8988T (cell line): ENCODE results near the gene ASB17.
"Not testable (repeated sequence)": the region's sequence is repeated elsewhere in the genome, so short reads cannot be mapped to it uniquely, and the experiment has no call there.

Source experiments
- DNase-seq: peaks from one replicate; pipeline ENCODE4 v3.0.0; 2011

Gene ASB17, protein sequence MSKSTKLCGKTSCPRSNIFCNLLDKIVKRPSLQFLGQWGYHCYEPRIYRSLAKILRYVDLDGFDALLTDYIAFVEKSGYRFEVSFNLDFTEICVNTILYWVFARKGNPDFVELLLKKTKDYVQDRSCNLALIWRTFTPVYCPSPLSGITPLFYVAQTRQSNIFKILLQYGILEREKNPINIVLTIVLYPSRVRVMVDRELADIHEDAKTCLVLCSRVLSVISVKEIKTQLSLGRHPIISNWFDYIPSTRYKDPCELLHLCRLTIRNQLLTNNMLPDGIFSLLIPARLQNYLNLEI

DNA sequence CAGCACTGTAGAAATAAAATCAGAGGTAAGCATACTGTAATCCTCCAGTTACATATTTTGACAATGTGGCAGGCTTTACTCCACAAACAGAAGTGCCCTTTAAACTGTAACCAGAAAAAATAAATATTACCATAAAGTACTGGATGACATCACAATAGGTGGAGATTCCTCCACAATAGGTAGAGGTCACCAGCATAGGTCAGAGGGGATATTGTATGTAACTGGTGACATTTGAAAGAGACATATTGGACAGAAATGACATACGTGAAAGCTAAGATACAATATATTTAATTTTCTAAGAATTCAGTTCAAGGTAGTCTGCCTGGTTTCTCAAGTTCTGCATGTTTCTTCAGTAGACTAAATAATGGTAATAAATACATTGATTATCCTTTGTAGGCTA lies at the start of gene ASB17:
ASB17 (minus strand) TSS at position 101 of the 400 bp plus-strand sequence. CDS start 113 bp downstream, outside the sequence.
- no peak for DNase-seq

DNA sequence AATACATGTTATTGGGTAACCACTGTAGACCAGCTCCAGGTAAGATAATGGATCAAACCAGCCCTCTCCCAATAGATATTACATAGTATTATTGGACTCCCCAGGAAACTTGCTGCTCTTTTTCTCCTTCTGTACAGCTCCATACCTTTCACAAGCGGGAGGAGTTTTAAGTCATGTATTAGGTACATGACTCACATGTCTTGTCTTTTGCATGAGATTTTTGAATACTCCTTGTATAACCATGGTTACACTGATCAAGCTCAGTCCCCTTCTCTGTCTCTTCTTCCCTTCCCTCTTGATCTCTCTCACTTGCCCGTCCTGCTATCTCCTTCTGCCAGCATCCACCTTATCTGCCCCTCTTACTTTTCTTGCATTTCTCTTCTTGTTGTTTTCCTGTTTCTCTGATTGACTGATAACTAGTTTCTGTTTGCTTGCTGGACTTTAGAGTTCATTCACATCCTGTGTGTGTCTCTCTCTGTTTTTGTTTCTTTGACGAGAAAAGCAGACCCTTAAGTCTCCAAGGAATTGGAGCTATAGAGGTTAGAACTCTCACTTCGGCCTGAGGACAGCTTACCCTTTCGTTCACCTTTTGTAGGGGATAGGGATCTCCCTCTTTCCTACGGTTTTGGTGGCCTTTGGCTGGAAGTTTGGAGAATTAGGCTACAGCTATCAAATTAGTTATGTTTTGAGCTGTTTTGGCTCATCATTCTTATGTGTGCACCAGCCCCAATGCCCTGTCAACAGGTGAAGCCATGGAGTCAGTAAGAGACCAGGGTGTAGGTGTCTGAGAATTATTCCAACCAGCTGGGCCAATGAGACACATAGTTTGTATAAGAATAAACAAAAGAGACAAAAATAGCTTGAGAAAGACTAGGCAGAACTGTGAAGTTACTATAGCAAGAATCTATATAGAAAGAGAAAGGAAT lies 49.0 kb upstream of the ASB17 start:
- DNase-seq = no peak

DNA sequence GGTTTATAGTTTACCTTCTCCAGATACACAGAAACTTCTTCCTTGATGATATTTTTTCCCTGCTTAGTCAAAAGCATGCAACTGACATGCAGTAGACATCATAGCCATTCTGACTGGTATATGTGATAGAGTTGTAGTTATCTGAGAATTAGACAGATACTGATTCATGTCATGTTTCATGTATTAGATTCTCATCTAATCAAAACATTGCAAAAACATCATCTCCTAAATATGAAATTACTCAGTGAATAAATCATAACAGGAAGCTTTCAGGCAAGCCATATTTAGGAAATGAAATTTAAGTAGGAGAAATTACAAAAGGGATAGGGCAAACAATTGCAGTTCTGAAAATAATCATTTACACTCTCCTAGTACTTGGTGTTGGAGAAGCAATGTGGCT lies 38.4 kb upstream of the ASB17 start:
- DNase-seq = no peak

DNA sequence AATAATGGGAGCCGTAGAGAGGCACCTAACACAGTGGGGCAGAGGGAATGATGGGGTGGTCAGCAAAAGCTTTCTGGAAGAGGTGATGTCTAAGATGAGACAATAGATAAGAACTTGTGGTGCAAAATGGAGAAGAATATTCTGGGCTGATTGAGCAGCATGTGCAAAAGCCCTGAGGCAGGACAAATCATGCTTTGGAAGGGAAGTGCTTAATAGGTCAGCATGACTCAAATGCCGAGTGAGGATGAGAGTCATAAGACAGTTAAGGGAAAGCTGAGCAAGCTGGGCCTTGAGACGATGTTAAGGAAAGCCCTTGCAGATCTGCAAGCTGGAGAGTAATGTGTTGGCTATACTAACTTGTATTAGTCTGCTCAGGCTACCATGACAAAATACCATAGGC lies 37.3 kb upstream of the ASB17 start:
- no peak for DNase-seq

DNA sequence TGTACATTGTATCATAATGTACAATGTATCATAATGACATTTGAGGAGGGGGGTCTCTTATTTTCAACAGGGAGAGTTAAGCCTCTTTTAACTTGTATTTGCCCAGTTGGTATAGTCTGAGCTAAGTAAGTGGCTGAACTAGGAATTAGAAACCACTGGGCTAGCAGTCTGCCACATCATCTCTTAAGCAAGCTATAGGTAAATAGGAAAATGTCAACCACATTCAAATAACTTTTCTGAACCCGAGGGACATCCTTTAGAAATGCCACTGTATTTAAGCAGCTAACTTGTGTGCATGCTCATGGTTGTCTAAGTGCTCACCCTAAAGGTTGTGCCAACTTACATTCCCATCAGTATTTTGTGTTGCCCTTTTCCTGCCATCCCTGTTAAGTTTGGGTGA lies 35.5 kb upstream of the ASB17 start:
- no peak for DNase-seq

DNA sequence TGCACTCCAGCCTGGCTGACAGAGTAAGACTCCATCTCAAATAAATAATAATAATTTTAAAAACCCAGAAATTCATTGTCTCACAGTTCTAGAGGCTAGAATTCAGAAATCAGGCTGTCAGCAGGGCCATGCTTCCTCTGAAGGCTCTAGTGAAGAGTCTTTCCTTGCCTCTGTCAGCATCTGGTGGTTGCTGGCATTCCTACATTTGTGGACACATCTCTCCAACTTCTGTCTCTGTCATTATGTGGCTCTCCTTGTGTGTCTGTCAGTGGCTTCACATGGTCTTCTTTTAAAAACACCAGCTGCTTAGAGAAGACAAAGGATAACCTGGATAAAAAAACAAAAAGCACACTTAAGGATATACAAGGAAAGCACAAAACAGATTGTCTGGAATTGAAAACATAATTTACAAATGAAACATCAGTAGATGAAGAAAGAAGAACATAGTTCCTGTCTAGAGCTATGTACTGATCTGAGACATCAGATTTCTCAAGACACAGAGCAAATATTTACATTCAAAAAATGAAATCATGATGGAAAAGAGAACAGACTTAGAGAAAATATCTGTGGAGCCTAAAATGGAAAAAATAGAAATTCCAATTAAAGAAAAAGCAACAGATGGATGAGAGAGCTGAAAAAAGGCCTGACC lies 32.7 kb upstream of the ASB17 start:
- no peak for DNase-seq

DNA sequence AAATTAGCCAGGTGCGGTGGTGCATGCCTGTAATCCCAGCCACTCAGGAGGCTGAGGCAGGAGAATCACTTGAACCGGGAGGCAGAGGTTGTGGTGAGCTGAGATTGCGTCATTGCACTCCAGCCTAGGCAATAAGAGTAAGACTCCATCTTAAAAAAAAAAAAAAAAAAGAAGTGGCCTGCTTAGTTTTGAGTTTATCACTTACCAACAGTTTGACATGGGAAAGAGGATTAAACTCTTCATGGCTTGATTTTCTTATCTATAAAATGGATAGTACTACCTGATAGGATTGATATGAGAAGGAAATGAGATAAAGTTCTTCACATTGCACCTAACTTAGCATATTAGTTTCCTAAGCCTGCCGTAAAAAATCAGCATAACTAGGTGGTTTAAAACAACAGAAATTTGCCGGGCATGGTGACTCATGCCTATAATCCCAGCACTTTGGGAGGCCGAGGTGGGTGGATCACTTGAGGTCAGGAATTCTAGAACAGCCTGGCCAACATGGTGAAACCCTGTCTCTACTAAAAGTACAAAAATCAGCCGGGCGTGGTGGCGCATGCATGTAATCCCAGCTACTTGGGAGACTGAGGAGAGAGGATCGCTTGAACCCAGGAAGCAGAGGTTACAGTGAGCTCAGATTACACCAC lies 32.0 kb upstream of the ASB17 start:
- not testable (repeated sequence) for DNase-seq

DNA sequence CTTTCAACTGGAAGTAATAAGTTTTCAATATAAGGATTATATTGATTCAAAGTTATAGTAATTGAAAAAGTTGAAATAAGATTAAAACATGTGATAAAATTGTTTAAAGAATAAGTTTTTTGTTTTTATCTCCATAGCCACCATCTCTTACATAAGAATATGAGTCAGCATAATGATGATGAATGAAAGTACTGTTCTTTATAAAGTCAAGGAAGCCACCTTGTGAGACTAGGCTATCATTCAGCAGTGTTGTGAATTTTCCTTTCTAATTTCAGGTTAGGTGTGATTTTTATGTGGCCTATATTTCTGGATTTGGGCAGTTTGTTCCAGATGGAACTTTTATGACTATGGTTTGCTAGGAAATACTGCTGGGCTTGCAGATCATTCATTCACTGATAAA lies 22.4 kb upstream of the ASB17 start:
- no peak for DNase-seq

DNA sequence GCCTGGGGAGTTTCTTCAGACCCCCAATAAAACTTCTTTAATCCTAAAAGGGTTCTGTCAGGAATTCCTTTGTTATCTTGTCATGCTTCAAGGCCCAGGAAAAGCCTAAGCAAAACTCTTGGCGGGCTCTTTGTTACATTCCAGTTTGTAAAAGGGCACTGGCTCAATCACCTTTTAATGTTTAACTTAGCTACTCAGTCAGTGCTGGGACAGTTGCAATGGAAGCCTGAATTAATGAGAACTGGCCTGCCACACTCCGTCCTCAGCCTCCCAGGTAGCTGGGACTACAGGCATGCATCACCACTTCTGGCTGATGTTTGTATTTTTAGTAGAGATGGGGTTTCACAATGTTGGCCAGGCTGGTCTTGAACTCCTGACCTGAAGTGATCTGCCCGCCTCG lies 21.3 kb upstream of the ASB17 start:
- no peak for DNase-seq

DNA sequence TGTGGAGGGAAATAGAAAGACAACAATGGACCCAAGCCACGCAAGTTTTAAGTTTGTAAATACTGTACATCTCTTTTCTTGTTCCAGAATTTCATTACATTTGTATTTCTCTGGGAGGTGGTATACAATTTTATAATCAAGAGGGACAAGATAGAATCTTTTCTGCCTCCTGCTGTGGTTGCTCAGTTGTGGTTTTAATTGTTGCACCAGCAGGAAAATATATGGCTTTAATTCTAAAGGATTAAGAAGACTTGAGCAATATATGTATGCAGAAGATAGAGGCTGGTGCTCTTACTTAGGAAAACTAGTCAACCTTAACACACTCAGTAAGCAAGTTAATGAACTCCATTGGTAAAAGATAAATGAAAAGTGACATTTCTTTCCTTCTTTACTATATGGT lies 19.8 kb upstream of the ASB17 start:
- DNase-seq = no peak

DNA sequence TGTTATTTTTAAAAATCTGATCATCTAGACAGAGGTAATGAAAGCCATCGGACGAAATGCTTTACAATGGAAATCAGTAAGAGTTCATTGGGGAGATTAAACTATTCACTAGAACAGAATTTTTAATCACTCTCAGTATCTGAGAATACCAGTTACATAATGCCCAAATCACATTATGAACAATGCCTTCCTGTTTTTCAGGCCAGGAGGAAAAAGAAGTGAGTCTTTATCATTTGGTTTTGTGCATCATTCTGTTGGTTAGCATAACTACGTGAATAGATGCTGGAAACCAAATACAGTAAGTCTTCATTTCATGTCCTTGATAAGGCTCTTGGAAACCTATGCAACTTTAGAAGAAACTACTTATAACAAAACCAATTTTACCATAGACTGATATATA lies 18.0 kb upstream of the ASB17 start:
- no peak for DNase-seq

DNA sequence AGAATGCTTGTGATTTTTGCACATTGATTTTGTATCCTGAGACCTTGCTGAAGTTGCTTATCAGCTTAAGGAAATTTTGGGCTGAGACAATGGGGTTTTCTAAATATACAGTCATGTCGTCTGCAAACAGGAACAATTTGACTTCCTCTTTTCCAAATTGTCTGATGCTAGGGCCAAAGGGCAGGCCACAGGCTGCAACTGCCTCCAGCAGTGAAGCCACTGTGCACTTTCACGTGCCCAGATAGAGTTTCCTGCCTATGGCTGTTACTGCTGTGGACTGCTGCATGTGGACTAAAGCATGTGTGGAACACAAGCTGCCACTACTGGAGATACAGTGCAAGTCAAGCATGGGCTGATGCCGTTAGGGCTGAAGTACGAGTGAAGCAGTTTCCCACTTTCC lies 10.8 kb upstream of the ASB17 start:
- not testable (repeated sequence) for DNase-seq

DNA sequence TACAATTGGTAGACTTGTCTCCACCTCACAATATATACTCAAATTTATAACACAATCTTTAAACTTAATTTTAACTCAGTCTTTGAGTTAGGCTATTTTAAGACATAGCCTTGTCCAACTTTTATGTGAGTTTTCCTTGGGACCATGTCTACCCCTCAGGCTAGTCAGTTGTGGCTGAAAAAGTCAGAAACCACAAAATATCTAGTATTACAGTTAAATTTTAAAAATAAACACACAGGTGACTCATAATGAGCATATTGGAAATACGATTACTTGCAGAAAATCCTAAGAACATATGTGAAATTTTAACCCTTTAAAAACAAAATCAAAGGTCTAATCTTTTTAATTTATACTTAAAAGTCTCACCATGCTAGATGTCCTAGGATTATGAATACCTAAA lies 4.8 kb upstream of the ASB17 start:
- no peak for DNase-seq

DNA sequence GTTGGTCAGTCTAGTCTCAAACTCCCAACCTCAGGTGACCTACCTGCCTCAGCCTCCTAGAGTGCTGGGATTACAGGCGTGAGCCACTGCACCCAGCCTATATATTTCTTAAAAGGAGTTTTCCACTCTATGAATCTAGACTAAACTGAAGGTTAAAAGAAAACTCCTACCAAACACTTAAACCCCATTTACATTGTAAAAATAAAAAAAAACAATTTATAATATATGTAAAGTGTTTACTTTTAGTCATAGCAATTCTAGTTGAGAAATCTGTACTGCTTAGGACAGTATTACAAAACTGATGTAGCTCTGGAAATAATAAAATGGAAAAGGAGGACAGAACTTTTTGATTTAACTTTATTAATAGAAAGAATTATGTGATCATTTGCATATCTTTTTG lies 9.5 kb downstream of the ASB17 start:
- no peak for DNase-seq

DNA sequence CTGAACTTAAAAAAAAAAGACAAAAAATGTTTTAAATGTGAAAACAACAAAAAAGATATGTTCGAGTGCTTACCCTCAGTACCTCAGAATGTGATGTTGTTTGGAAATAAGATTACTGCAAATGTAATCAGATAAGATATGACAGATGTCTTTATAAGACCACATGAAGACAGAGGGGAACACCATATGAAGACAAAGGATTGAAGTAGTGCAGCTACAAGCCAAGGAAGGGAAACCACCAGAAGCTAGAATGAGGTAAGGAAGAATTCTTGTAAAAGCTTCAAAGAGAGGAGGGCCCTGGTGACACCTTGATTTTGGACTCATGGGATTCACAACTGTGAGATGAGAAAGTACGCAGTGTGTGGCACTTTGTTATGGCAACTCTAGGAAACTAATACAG lies 15.4 kb downstream of the ASB17 start:
- DNase-seq = no peak

DNA sequence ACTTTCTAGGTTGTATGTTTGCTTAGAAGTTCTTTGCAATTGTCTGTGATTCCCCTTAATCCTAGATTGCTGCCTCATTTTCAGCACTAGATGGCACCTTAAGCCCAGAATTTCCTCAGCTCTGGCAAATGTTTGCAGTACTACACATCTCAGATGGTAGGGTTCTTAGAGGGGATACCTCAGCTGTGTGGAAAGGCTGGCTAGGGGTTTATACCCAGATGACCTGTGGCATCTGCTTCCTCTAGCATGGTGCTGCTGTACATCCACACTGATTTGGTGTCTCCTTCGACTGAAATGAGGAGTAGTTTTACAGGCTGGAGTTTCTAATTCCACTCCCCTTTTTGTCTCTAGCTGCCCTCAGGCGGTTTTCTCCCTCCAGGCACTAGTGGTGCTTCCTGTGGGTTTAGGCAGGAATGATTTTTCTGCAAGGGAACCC lies 23.5 kb downstream of the ASB17 start:
- no peak for DNase-seq

DNA sequence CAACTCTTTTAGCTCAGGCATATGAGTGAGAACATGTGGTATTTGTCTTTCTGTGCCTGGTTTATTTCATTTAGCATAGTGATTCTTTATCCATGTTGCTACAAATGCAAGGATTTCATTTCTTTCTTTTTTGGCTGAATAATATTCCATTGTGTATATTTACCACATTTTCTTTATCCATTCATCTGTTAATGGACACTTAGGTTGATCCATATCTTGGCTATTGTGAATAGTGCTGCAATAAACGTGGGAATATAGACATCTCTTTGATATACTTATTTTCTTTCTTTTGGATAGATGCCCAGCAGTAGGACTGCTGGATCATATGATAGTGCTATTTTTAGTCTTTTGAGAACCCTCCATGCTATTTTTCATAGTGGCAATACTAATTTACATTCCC lies 30.8 kb downstream of the ASB17 start:
- DNase-seq = no peak

DNA sequence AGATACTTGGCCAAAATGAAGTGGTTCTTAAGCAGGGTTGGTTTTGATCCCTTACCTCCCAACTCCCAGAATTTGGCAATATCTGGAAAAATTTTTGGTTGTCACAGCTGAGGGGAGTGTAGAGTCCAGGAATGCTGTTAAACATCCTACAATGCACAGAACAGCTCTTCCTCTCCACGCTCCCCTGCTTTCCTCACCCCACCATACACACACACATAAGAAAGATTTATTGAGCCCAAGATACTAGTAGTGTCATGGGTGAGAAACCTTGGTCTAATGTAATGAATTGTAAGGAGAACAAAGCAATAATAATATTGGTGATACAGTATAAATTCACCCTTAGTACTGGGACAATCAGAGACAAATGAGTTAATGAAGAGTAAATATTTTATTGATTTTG lies 47.8 kb downstream of the ASB17 start:
- no peak for DNase-seq

DNA sequence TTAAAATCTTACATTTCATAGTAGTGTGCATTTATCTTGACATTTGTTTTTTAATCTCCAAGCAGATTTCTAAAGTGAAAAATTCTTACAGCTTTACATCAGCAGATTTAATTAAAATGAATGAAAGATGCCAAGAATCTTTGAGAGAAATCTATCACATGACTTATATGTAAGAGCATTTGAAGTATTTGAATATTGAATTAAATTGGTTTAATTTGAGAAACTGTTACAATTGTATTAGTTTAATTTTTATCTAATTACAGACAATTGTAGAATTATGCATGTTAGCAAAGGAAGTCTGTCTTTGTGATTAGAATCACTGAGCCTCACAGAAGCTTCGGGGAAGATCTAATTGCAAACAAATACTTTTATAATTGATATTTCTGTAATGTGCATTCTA lies 52.2 kb downstream of the ASB17 start:
- DNase-seq = no peak

DNA sequence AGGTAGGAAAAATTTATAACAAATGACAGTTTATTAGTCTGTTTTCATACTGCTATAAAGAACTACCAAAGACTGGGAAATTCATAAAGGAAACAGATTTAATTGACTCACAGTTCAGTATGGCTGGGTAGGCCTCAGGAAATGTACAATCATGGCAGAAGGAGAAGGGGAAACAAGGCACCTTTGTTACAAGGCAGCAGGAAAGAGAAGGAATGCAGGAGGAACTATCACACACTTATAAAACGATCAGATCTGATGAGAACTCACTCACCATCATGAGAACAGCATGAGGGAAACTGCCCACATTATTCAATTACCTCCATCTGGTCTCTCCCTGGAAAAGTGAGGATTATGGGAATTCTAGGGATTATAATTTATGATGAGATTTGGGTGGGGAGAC lies 61.3 kb downstream of the ASB17 start:
- no peak for DNase-seq
